NCI-H2107 treated with DMSO at 0.1 percent for 48 hours (cell line): Measurements from ENCODE around the gene CRABP1.

Experiments
- DNase-seq: peaks from one replicate; lab custom pipeline; 2025; ENCODE audit not compliant: unreplicated experiment; lab: John Stamatoyannopoulos, UW

CRABP1 gene

GRCh38 chr15:78316283-78317083 is 23.7 kb upstream of the CRABP1 start:
- peak; percentile 9 for DNase-seq

DNA sequence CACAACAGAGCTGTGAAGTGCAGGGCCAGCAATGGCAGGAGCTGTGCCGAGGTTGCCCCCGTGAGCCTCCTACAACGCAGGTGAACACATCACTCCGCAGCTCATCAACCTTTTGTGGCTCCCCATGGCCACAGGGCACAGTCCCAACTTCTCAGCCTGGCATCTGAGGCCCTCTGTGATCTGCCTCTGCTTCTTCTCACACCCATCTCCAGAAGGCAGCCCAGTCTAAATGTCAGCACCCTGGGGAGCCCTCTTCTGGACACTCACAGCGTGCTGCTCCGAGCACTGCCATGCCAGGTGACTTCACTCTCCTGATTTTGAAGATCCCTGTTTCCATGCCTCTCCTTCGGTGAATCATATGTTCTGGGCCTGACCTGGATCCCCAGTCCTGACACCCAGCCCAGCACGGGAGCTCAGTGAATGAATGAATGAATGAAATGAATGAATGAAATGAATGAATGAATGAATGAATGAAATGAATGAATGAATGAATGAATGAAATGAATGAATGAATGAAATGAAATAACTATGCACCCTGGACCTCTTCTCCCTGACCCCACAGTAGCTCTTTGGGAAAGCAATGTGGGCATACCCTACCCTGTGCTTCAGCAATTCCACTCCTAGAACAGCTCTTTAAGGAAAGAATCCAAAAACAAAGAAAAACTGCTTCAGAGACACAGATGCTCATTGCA is 22.9 kb upstream of the CRABP1 start:
- no peak for DNase-seq

GRCh38 chr15:78319588-78319987 is 20.6 kb upstream of the CRABP1 start:
- DNase-seq = no peak

- no peak for DNase-seq
These were observed 20.0 kb upstream of the CRABP1 start for GRCh38 chr15:78320183-78320582.

- DNase-seq = no peak
These were observed 19.0 kb upstream of the CRABP1 start for GRCh38 chr15:78321041-78321570.

DNA sequence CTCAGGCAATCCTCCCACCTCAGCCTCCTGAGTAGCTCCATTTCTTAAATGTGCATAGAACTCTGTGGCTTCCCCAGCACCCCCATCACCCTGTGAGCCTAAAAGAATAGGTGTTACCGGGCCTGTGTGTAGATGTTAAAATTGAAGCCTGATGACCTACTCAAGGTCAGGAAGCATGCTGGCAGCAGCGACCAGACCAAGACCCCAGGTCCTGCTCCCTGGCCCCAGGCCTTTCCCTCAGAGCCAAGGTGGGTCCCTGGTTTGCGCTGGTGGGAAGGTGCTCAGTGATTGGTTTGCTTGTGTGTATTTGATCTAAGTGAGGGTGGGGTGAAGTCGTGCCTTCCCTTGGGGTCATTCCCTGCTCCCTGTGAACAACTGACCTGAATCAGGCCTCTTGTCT is 18.4 kb upstream of the CRABP1 start:
- no peak for DNase-seq

DNA sequence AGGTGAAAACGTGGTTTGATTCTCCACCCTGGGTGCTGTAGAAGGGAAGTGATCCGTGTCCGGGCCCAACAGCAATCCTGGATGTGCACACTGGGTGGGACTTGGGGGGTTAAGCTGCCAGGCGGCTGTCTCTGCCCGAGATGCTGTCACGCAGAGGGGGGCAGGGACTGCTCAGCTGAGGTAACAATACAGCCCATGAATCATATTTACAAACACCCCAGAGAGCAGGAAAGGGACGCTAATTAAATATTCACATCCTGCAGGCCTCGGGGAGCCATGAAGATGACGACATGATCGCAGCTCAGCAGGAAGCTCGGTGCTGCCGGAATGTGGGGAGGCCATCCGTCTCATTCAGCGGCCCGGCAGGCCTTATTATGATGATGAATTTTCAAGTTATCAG is 17.9 kb upstream of the CRABP1 start:
- peak; percentile 53 for DNase-seq

GRCh38 chr15:78322724-78323521 is 17.2 kb upstream of the CRABP1 start:
- DNase-seq = no peak

DNA sequence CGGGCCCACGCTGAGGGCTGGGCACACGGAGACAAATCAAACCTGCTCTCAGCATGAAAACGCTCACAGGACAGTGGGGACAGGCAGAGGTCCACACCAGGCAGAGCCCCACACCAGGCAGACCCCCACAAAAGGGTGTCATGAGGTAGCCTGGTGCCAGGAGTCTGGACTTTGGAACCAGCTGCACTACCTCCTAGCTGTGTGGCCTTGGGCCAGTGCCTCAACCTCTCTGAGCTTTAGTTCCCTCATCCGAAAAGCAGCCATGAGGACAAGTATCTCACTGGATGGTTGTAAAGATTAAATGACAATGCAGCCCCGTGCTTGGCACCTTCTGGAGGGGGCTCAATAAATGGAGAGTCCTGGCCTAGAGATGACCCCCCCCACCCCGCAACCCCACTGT is 16.5 kb upstream of the CRABP1 start:
- no peak for DNase-seq

DNA sequence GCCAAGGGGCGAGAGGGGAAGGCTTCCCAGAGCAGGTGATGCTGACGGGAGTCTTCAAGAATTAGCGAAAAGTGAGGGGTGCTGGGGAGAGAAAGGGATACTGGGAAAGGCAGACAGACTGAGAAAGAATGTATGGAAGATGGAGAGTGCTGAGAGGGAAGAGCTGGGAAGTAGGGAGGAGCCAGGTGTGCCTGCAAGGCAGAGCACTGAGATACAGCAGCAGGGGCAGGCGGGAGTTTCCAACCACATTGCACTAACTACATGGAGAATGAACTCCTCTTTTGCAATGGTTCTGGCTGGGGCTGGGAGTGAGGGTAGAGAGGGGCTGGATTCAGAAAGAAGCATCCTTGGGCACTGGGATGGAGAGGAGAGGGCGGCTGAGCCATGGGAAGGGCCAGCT is 16.0 kb upstream of the CRABP1 start:
- no peak for DNase-seq

- DNase-seq = no peak
These were observed 14.9 kb upstream of the CRABP1 start for GRCh38 chr15:78325092-78325843.

GRCh38 chr15:78327466-78327865 is 12.7 kb upstream of the CRABP1 start:
- DNase-seq = no peak

- DNase-seq = no peak
These were observed 10.5 kb upstream of the CRABP1 start for GRCh38 chr15:78329625-78330024.

DNA sequence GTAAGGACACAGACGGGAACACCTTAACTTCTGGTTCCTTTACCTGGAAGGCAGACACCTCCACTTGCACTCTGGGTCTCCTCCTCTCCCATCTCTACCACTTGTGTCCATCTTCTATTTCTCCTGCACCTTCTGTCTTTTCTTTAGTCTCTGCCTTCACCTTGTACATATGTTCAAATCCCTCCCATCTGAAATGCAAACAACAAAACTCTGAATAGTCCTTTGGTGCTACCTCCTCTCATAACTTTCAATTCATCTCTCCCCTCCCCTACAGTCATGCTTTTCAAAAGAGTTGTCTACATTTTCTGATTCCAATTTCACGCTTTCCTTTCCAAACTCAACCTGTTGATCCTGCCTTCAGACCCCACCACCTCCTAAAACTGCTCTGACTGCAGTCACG is 5.3 kb upstream of the CRABP1 start:
- no peak for DNase-seq

- DNase-seq = no peak
These were observed 4.2 kb upstream of the CRABP1 start for GRCh38 chr15:78335985-78336384.

DNA sequence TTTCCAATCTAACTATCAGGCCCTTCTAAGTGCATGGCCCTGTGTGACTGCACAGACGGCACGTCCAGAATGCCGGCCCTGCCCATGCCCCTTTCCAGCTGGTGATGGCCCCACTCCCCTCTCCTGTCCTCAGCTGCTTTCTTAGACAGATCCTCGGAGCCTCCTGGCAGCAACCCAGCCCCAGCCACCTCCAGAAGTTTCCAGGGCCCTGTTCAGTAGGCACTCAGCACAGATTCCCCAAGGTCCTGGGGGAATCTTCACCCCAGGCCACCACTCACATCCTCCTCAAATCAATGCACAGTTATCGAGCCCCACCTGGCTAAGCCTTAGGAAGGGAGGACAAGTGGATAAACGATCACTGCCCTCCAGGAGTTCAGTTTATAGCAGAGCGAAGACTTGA is 1.4 kb upstream of the CRABP1 start:
- DNase-seq = no peak

DNA sequence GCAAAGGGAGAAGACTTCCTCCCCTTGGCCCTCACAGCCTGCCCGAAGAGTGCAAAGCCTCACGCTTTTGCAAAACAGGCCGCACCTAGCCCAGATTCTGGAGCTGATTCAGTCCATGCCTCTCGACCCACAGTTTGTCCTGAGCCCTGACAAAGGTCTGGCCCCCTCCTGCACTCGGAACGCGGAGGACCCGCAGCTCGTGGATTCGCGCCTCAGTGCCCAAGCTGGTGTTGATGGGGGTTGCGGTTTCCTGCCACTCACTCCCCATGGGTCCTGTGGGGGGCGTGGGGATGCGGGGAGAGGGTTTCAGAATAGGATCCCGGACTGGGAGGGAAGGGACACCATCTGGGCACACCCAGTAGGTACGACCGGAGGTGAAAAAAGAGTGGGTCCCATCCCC is 594 bp upstream of the CRABP1 start:
- DNase-seq = no peak

DNA sequence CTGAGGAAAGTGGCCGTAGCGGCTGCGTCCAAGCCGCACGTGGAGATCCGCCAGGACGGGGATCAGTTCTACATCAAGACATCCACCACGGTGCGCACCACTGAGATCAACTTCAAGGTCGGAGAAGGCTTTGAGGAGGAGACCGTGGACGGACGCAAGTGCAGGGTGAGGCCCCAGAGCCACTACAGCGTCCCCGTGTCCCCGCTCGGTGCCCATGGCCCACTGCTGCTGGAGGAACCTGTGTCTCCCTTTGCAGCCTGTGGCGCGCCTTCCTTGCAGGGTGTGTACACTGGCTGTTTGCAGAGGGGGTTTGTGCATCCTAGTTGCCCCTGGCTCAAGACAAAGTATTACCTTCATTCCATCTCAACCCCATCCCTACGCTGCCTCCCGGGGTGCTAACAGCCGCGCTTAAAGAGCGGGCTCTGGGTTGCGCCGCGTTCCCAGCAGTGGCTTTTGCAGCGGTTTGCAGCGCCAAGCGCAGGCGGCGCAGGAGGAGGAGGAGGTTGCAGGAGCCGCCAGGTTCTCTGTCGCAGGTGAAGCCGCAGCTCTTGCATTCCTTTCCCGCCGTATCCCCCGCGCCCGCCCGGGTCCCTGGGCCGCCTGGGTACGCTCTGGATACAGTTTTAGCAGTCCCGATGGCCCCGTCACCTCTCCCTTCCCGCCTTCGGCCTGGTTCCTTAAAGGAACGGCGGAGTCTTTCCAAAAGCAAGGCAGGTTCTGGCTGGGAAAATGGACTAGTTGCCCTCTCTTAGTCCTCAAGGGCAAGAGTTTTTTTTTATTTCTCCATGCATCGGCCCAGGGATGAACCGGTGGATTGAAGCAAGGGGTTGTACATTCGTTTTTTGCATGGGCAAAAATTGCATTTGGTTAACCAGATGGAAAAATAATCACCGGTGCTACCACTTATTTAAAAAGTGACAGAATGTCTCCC is 1.2 kb downstream of the CRABP1 start:
- peak; percentile 9 for DNase-seq

DNA sequence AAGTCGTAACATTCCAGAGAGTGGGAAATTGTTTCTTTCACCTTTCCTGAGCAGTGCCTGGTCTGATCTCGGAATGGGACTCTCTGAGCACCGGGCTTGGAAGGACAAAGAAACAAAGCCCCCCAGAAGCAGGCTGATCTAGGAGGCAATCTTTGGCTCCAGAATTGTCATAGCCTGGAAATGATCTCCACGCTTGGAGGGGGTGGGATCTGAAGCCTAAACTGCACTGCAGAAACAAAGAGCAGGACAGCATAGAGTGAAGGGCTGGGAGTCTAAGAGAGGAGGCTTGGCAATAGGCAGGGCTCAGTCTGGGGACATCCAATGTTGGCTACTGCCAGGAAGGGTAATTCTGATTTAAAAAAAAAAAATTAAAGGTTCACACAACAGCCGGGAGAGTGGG is 1.9 kb downstream of the CRABP1 start:
- no peak for DNase-seq
